SK-N-SH (cell line): ENCODE data around the gene MINDY4. TPM values are rescaled to one million over a fixed set of nuclear protein-coding genes. Genes with fewer than 3 reads are reported as not detected.

Experiments used
- CTCF ChIA-PET: fragments of 300-600, 350-600 bp; formaldehyde crosslinking; extraction: SDS; loops from one replicate; lab custom pipeline; 2021; lab: Yijun Ruan, JAX
- POLR2A ChIA-PET: fragments of 350-600 bp; sonication (Branson Sonifier 250); formaldehyde crosslinking; extraction: SDS; loops from one replicate; lab custom pipeline; 2020; ENCODE audit warnings: antibody characterized with exemption, inconsistent platforms; lab: Yijun Ruan, JAX
- DNase-seq: peaks from one replicate; pipeline ENCODE4 v3.0.0; 2012
- H2AFZ ChIP-seq: fragments of 200-600 bp; sonication (generic); 2 replicates; pipeline ENCODE4 v1.8.1; 2016; ENCODE audit warnings: antibody characterized with exemption, mild to moderate bottlenecking, low read depth
- H3F3A ChIP-seq: fragments of 200-600 bp; sonication (generic); replicated peaks from 2 replicates; pipeline ENCODE3; 2016; ENCODE audit warnings: antibody characterized with exemption, mild to moderate bottlenecking; ENCODE audit not compliant: insufficient read depth
- H3K27ac ChIP-seq, 2 experiments: fragments of 200-500 bp in 1 of 2; fragments of 200-600 bp in 1 of 2; sonication (Bioruptor generic) in 1 of 2; sonication (generic), shearing (Covaris generic) in 1 of 2; 2 replicates each; pipeline versions ENCODE4 v1.5.1 to v1.6.1; 2014 to 2016; ENCODE audit warnings: low read depth in 2 of 2, inconsistent platforms in 1 of 2, low read length in 1 of 2, mild to moderate bottlenecking in 1 of 2, mixed read lengths in 1 of 2
- H3K27me3 ChIP-seq: fragments of 200-600 bp; sonication (generic), shearing (Covaris generic); 2 replicates; pipeline ENCODE4 v1.6.1; 2016; ENCODE audit warnings: mixed run types; ENCODE audit not compliant: insufficient read depth
- H3K36me3 ChIP-seq, 2 experiments: fragments of 200-500 bp in 1 of 2; fragments of 200-600 bp in 1 of 2; sonication (Bioruptor generic) in 1 of 2; sonication (generic) in 1 of 2; replicated peaks in 1 of 2; 2 replicates each; pipeline versions ENCODE3 to v1.5.1; 2014 to 2016; ENCODE audit warnings: low read length in 1 of 2, mild to moderate bottlenecking in 1 of 2; ENCODE audit not compliant: insufficient read depth in 2 of 2, control insufficient read depth in 1 of 2
- H3K4me1 ChIP-seq, 2 experiments: fragments of 200-500 bp in 1 of 2; fragments of 200-600 bp in 1 of 2; sonication (Bioruptor generic) in 1 of 2; sonication (generic), shearing (Covaris generic) in 1 of 2; 2 replicates each; pipeline versions ENCODE4 v1.5.1 to v1.6.1; 2014 to 2016; ENCODE audit warnings: low read depth in 1 of 2, low read length in 1 of 2, mixed run types in 1 of 2; ENCODE audit not compliant: insufficient read depth in 2 of 2, control insufficient read depth in 1 of 2
- H3K4me2 ChIP-seq: fragments of 200-600 bp; sonication (generic), shearing (Covaris generic); 2 replicates; pipeline ENCODE4 v1.6.1; 2017; ENCODE audit warnings: mixed run types
- H3K4me3 ChIP-seq, 2 experiments: fragments of 200-500 bp in 1 of 2; fragments of 200-600 bp in 1 of 2; sonication (Bioruptor generic) in 1 of 2; sonication (generic), shearing (Covaris generic) in 1 of 2; 2 replicates each; pipeline versions ENCODE4 v1.5.1 to v1.8.1; 2014 to 2016; ENCODE audit warnings: low read depth in 2 of 2, inconsistent platforms in 1 of 2, low read length in 1 of 2, mild to moderate bottlenecking in 1 of 2, mixed read lengths in 1 of 2, moderate library complexity in 1 of 2
- H3K79me2 ChIP-seq: fragments of 200-600 bp; sonication (generic); 2 replicates; pipeline ENCODE4 v1.8.1; 2017; ENCODE audit warnings: mild to moderate bottlenecking; ENCODE audit not compliant: insufficient read depth
- H3K9ac ChIP-seq: fragments of 200-600 bp; sonication (generic); 2 replicates; pipeline ENCODE4 v1.6.1; 2017; ENCODE audit warnings: mixed run types
- H3K9me2 ChIP-seq: fragments of 200-600 bp; sonication (generic); 2 replicates; pipeline ENCODE4 v1.6.1; 2017; ENCODE audit warnings: mixed run types
- H3K9me3 ChIP-seq: fragments of 200-600 bp; sonication (generic); 2 replicates; pipeline ENCODE4 v1.6.1; 2017; ENCODE audit warnings: mixed run types, mild to moderate bottlenecking, moderate library complexity
- H4K20me1 ChIP-seq: fragments of 200-600 bp; sonication (generic); 2 replicates; pipeline ENCODE4 v1.6.1; 2017; ENCODE audit warnings: mild to moderate bottlenecking, mixed run types; ENCODE audit not compliant: insufficient read depth
- EP300 ChIP-seq, 2 experiments: IDR thresholded peaks; 2 replicates each; pipeline versions ENCODE4 v1.4.0 to v1.6.1; 2012; ENCODE audit warnings: borderline replicate concordance in 1 of 2, low read depth in 1 of 2, low read length in 1 of 2
- EZH2phosphoT487 ChIP-seq: fragments of 200-600 bp; sonication (generic); IDR thresholded peaks from 2 replicates; pipeline ENCODE4 v1.6.1; 2017; ENCODE audit warnings: low read depth, mixed run types, mild to moderate bottlenecking, antibody characterized with exemption, moderate library complexity, borderline replicate concordance
- FOXM1 ChIP-seq: IDR thresholded peaks from 2 replicates; pipeline ENCODE4 v1.4.0; 2012; ENCODE audit warnings: low read depth, mild to moderate bottlenecking
- MAX ChIP-seq: IDR thresholded peaks from 2 replicates; pipeline ENCODE4 v1.4.0; 2012; ENCODE audit warnings: low read depth
- MEF2A ChIP-seq: IDR thresholded peaks from 2 replicates; pipeline ENCODE4 v1.4.0; 2012; ENCODE audit warnings: low read depth, borderline replicate concordance
- REST ChIP-seq: IDR thresholded peaks from 2 replicates; pipeline ENCODE4 v1.6.1; 2012; ENCODE audit warnings: mild to moderate bottlenecking, low read depth, low read length, moderate library complexity
- RXRA ChIP-seq: IDR thresholded peaks from 2 replicates; pipeline ENCODE4 v1.4.0; 2012; ENCODE audit warnings: low read depth, mild to moderate bottlenecking, borderline replicate concordance
- SIN3A ChIP-seq: IDR thresholded peaks from 2 replicates; pipeline ENCODE4 v1.6.1; 2012; ENCODE audit warnings: low read depth, mild to moderate bottlenecking, low read length, moderate library complexity, borderline replicate concordance
- TEAD4 ChIP-seq: IDR thresholded peaks from 2 replicates; pipeline ENCODE4 v1.4.0; 2012; ENCODE audit warnings: mild to moderate bottlenecking, borderline replicate concordance; ENCODE audit not compliant: insufficient read depth
- USF1 ChIP-seq: IDR thresholded peaks from 2 replicates; pipeline ENCODE4 v1.4.0; 2012; ENCODE audit warnings: low read depth, borderline replicate concordance
- ZBTB33 ChIP-seq: IDR thresholded peaks from 2 replicates; pipeline ENCODE4 v1.4.0; 2012; ENCODE audit warnings: low read depth, borderline replicate concordance
- WGBS: methylation state at CpG from one replicate; pipeline ENCODE4 v1.1.6; 2017; ENCODE audit warnings: low lambda C conversion rate; 5-methylcytosine and 5-hydroxymethylcytosine counted together
- polyA plus RNA-seq, 3 experiments: library from polyadenylated mRNA; depleted of rRNA; stranded (reverse); fragments of >200 nt; gene quantifications; 2 replicates each; pipeline ENCODE4 v1.2.3, GENCODE V29; 2012

The MINDY4 gene
- polyA plus RNA-seq, 1 of the 3 experiments (the other 2 are of a cell fraction): 1.8 TPM

GRCh38 chr7:30731581-30731980, 39.6 kb upstream of the MINDY4 start (continued):
- no peak for TF ChIP-seq REST
- TF ChIP-seq EZH2phosphoT487: no peak
- TF ChIP-seq MEF2A: no peak
- TF ChIP-seq RXRA: no peak
- TF ChIP-seq EP300 (IDR thresholded peaks at IDR 0.05; ENCODE audit: borderline replicate concordance in 1 of 2, low read depth in 1 of 2, low read length in 1 of 2): no peak
- no peak for TF ChIP-seq USF1
- TF ChIP-seq, all 33 proteins: peak for 0

- no peak for DNase-seq
Observed at GRCh38 chr7:30732606-30733005, 38.6 kb upstream of the MINDY4 start.

More at GRCh38 chr7:30732606-30733005, 38.6 kb upstream of the MINDY4 start:
- CTCF ChIA-PET: interaction anchor here (0.7 to 3.8 kb wide), 4 partner anchors 8 to 457 kb away, joined by 3 to 47 read pairs (median 4); no protein-coding TSS in a partner anchor
- no peak overlapping the region for H3K4me3 ChIP-seq
- no peak for TF ChIP-seq SIN3A
- TF ChIP-seq FOXM1: no peak
- TF ChIP-seq RXRA: no peak
- TF ChIP-seq ZBTB33: no peak
- TF ChIP-seq TEAD4: no peak
- no peak for TF ChIP-seq MAX
- TF ChIP-seq, all 33 proteins: peak for 0
- no peak overlapping the region for H3K4me2 ChIP-seq
- H3K9me3 ChIP-seq: no peaks in the 10 kb centered on the region
- no peak overlapping the region for H3K27ac ChIP-seq
- no peaks in the 10 kb centered on the region for H3F3A ChIP-seq
- 50% methylated on average over 11 of the region's 12 CpGs for WGBS
- no peaks in the 10 kb centered on the region for H3K79me2 ChIP-seq
- no peaks in the 10 kb centered on the region for H3K9me2 ChIP-seq
- H3K9ac ChIP-seq: no peak overlapping the region
- peaks cover 0 to 5% of the 10 kb centered on the region in 2 experiments; a peak in 1 of 4 replicates for H3K4me1 ChIP-seq
- peaks cover 61% of the 10 kb centered on the region for H3K27me3 ChIP-seq
- POLR2A ChIA-PET: no interaction called here
- no peak overlapping the region for H2AFZ ChIP-seq
- H3K36me3 ChIP-seq: no peaks in the 10 kb centered on the region
- no peaks in the 10 kb centered on the region for H4K20me1 ChIP-seq
